RWPE2 (cell line): Measurements from ENCODE around the gene OR1L8.

Source experiments
- ATAC-seq: fragments of 200-7000 bp; cut with Tn5 transposase; 3 replicates; pipeline ENCODE4 v1.9.1; 2021; ENCODE audit warnings: low read depth
- DNase-seq: peaks from one replicate; pipeline ENCODE4 v3.0.0-alpha.2; 2020; ENCODE audit warnings: low spot score
- H3K27ac ChIP-seq: fragments of 450-650 bp; 2 replicates; pipeline ENCODE4 v1.5.1; 2017; ENCODE audit warnings: mild to moderate bottlenecking; ENCODE audit not compliant: poor library complexity, severe bottlenecking
- H3K27me3 ChIP-seq: fragments of 250-450 bp; sonication (Bioruptor Pico); 2 replicates; pipeline ENCODE4 v1.5.1; 2021; ENCODE audit warnings: mild to moderate bottlenecking, moderate library complexity; ENCODE audit not compliant: insufficient read depth, poor library complexity, severe bottlenecking
- H3K36me3 ChIP-seq: fragments of 250-450 bp; sonication (Bioruptor Pico); 2 replicates; pipeline ENCODE4 v1.5.1; 2020; ENCODE audit warnings: low read depth, mild to moderate bottlenecking, moderate library complexity
- H3K4me1 ChIP-seq: fragments of 250-450 bp; sonication (Bioruptor Pico); 2 replicates; pipeline ENCODE4 v1.5.1; 2021; ENCODE audit warnings: mild to moderate bottlenecking, moderate library complexity; ENCODE audit not compliant: insufficient read depth, poor library complexity, severe bottlenecking
- H3K4me3 ChIP-seq: fragments of 250-450 bp; sonication (Bioruptor Pico); 2 replicates; pipeline ENCODE4 v1.5.1; 2021; ENCODE audit warnings: mild to moderate bottlenecking, moderate library complexity; ENCODE audit not compliant: severe bottlenecking
- H3K9me3 ChIP-seq: fragments of 250-450 bp; sonication (Bioruptor Pico); 2 replicates; pipeline ENCODE4 v1.5.1; 2021; ENCODE audit warnings: mild to moderate bottlenecking, moderate library complexity; ENCODE audit not compliant: severe bottlenecking
- CTCF ChIP-seq: fragments of 450-650 bp; IDR thresholded peaks from one replicate; pipeline ENCODE4 v1.5.1; 2017; ENCODE audit warnings: mild to moderate bottlenecking, moderate library complexity; ENCODE audit not compliant: poor library complexity, severe bottlenecking

The OR1L8 gene

GRCh38 chr9:122562134-122562760 lies 20.9 kb downstream of the OR1L8 start:
- DNase-seq (no peak), ATAC-seq (no peak)
- H3K27me3 ChIP-seq, result peaks cover 5% of the 10 kb centered on the region
- no peak overlapping the region for H3K27ac ChIP-seq
- no peaks in the 10 kb centered on the region for H3K9me3 ChIP-seq
- no peak for TF ChIP-seq CTCF
- H3K4me3 ChIP-seq, result no peak overlapping the region
- no peaks in the 10 kb centered on the region for H3K4me1 ChIP-seq
- H3K36me3 ChIP-seq, result no peaks in the 10 kb centered on the region

GRCh38 chr9:122561446-122561845 lies 21.7 kb downstream of the OR1L8 start:
- no peak for DNase-seq
- no peak for ATAC-seq
- H3K4me1 ChIP-seq, result no peaks in the 10 kb centered on the region
- H3K36me3 ChIP-seq, result no peaks in the 10 kb centered on the region
- H3K27me3 ChIP-seq, result peaks cover 9% of the 10 kb centered on the region
- TF ChIP-seq CTCF, result no peak
- H3K9me3 ChIP-seq, result no peaks in the 10 kb centered on the region
- no peak overlapping the region for H3K4me3 ChIP-seq
- H3K27ac ChIP-seq, result no peak overlapping the region

- H3K27ac ChIP-seq, result no peak within 1 kb of the TSS
- ATAC-seq (no peak), DNase-seq (no peak)
- peaks cover 8% of the 10 kb centered on the region for H3K27me3 ChIP-seq
- no peaks in the 10 kb centered on the region for H3K9me3 ChIP-seq
- H3K4me3 ChIP-seq, result no peak within 1 kb of the TSS
- no peaks in the 10 kb centered on the region for H3K4me1 ChIP-seq
- no peak for TF ChIP-seq CTCF
- H3K36me3 ChIP-seq, result no peaks in the 10 kb centered on the region
These were observed 30.4 kb downstream of the OR1L8 start, which contains the start of gene OR1N2 for GRCh38 chr9:122552812-122553211. Gene OR1N2, plus strand, starts transcription at chr9:122553112. Its CDS starts 100 bp downstream, at chr9:122553212.

- no peak overlapping the region for H3K4me3 ChIP-seq
- no peaks in the 10 kb centered on the region for H3K36me3 ChIP-seq
- H3K9me3 ChIP-seq, result no peaks in the 10 kb centered on the region
- TF ChIP-seq CTCF, result no peak
- H3K27me3 ChIP-seq, result no peaks in the 10 kb centered on the region
- H3K27ac ChIP-seq, result no peak overlapping the region
- ATAC-seq (0 out of 3 replicates have a peak, but pooled peaks have one; percentile 44), DNase-seq (no peak)
- no peaks in the 10 kb centered on the region for H3K4me1 ChIP-seq
These were observed 31.8 kb downstream of the OR1L8 start for GRCh38 chr9:122551371-122551770.

GRCh38 chr9:122546196-122546595 lies 37.0 kb downstream of the OR1L8 start:
- Histone ChIP-seq H3K4me1 (no peaks in the 10 kb centered on the region), H3K27me3 (peaks cover 7% of the 10 kb centered on the region), H3K27ac (no peak overlapping the region), H3K9me3 (no peaks in the 10 kb centered on the region), H3K36me3 (no peaks in the 10 kb centered on the region), H3K4me3 (no peak overlapping the region)
- no peak for TF ChIP-seq CTCF
- DNase-seq (no peak), ATAC-seq (no peak)
